ENCODE results near the gene PPP1R3F.
A peak's percentile ranks its signal among the peaks of the same experiment; 100 is the strongest.
"Not testable (repeated sequence)": the region's sequence is repeated elsewhere in the genome, so short reads cannot be mapped to it uniquely, and the experiment has no call there.

PPP1R3F gene

DNA sequence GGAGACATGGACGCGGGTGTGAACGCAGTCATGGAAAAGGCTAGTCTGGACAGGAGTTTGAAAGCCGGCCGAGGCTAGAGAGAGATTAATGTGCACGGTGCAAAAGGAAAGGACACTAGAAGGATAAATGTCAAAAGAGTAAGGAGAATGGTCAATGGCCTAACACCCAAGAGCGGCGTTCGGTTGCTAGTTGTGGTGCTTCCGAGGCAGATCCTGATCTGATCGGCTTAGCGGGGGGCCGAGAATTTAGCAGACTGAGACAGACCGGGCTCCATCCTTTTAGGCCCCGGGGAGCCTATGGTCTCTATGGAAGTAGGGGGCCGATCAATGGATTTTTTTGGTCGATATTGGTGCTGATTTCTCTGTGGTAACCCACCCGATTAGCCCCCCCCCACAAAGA is 40.8 kb downstream of the PPP1R3F start:
- DNase-seq (ENCODE audit: low read depth), result no peak
- TF ChIP-seq, protein P1, sequence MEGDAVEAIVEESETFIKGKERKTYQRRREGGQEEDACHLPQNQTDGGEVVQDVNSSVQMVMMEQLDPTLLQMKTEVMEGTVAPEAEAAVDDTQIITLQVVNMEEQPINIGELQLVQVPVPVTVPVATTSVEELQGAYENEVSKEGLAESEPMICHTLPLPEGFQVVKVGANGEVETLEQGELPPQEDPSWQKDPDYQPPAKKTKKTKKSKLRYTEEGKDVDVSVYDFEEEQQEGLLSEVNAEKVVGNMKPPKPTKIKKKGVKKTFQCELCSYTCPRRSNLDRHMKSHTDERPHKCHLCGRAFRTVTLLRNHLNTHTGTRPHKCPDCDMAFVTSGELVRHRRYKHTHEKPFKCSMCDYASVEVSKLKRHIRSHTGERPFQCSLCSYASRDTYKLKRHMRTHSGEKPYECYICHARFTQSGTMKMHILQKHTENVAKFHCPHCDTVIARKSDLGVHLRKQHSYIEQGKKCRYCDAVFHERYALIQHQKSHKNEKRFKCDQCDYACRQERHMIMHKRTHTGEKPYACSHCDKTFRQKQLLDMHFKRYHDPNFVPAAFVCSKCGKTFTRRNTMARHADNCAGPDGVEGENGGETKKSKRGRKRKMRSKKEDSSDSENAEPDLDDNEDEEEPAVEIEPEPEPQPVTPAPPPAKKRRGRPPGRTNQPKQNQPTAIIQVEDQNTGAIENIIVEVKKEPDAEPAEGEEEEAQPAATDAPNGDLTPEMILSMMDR (conservative IDR thresholded peaks at IDR 0.05; ENCODE audit: low read depth, low read length), result no peak
- H3K4me3 ChIP-seq (ENCODE audit: low read length), result peak overlapping the region; percentile 19

DNA sequence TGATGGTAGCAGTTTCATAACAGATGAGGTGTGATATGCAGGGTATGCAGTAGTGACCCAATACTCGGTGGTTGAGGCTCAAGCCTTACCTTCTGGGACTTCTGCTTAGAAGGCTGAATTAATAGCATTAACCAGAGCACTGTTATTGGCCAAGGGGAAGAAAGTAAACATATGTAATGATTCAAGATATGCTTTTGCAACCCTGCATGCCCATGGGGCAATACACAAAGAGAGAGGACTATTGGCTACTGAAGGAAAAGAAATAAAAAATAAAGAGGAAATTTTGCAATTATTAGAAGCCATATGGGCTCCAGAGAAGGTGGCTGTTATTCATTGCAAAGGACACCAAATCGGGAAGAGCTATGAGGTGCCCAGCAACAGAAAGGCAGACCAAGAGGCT is 42.6 kb downstream of the PPP1R3F start:
- H3K4me3 ChIP-seq (ENCODE audit: low read length), result no peak overlapping the region
- TF ChIP-seq, protein P1 (conservative IDR thresholded peaks at IDR 0.05; ENCODE audit: low read depth, low read length), result no peak
- no peak for DNase-seq (ENCODE audit: low read depth)

DNA sequence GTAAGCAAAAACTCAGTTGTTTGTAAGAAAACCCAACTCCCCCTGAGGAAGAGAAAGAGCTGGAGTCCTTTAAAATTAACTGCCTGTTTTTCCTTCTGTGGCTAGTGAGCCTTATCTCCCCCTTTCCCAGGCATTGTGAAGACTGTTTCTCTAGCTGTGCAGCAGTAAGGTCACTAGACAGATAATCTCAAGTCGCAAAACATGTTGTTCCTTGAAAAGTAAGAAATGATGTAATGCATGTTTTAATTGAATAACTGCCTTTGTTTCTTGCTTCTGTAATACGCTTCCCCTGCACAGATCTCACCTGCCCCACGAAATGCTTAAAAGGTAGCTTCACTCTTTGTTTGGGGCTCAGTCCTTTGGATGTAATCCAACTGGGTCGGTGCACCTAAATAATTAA is 46.5 kb downstream of the PPP1R3F start:
- H3K4me3 ChIP-seq (ENCODE audit: low read length), result no peak overlapping the region
- TF ChIP-seq, protein P1 (conservative IDR thresholded peaks at IDR 0.05; ENCODE audit: low read depth, low read length), result no peak
- no peak for DNase-seq (ENCODE audit: low read depth)

DNA sequence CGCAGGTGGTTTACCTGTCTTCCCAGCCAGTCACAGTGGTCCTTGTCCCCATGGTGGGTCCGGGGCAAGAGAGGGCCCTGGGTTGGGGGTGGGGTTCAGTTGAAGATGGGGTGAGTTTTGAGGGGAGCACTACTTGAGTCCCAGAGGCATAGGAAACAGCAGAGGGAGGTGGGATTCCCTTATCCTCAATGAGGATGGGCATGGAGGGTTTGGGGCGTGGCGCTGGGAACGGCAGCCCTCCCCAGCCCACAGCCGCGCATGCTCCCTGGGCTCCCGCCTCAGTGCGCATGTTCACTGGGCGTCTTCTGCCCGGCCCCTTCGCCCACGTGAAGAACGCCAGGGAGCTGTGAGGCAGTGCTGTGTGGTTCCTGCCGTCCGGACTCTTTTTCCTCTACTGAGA is 52.1 kb downstream of the PPP1R3F start, which contains the start of gene GAGE12J:
GAGE12J (plus strand) TSS at position 301 of the 400 bp plus-strand sequence. CDS start 1,157 bp downstream, outside the sequence.
- not testable (repeated sequence) for DNase-seq (ENCODE audit: low read depth); H3K4me3 ChIP-seq (ENCODE audit: low read length)

DNA sequence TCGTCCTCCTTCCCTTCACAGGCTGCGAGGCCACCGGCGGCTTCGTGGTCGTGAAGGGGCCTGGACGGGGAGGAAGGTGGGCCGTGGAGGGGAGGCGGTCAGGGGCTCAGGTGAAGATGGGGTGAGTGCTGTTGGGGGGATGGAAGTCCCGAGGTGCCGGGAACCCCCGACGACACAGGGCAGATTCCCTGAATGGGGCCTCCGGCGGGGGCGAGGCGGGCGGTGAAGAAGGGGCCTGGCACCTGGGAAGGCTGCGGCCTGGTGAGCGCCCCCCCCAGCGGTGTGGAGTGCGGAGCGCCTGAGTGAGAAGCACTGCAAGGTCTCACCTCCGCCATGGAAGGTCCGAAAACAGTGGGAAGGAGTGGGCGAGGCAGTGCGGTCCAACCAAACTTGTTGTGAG is 52.7 kb downstream of the PPP1R3F start:
- not testable (repeated sequence) for H3K4me3 ChIP-seq (ENCODE audit: low read length); DNase-seq (ENCODE audit: low read depth)

DNA sequence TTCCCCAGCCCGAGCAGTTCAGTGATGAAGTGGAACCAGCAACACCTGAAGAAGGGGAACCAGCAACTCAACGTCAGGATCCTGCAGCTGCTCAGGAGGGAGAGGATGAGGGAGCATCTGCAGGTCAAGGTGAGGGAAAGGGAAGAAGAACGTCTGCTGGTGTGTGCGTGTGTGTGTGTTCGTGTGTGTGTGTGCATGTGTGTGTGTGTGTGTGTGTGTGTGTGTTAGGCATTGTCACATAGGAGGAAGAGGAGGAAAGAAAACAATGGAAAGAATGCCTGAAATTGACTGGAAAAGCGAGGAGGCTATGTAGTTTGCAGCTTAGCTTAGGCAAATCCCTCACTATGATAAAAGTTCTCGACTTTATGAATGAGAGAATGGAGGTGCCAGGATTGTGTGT is 54.1 kb downstream of the PPP1R3F start:
- not testable (repeated sequence) for H3K4me3 ChIP-seq (ENCODE audit: low read length); DNase-seq (ENCODE audit: low read depth)

DNA sequence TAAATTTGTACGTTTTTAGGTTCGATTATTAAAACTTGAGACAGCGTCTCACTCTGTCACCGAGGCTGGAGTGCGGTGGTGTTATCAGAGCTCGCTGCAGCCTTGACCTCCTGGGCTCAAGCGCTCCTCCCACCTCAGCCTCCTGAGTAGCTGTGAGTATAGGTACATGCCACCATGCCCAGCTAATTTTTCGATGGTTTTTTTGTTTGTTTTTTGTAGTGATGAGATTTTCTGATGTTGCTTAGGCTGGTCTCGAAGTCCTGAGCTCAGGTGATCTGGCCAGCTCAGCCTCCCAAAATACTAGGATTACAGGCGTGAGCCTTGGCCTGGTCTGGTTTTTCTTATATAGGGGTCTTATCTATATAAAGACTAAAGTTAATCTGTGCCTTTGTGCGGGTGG is 60.8 kb downstream of the PPP1R3F start:
- DNase-seq (ENCODE audit: low read depth); H3K4me3 ChIP-seq (ENCODE audit: low read length): not testable (repeated sequence)

DNA sequence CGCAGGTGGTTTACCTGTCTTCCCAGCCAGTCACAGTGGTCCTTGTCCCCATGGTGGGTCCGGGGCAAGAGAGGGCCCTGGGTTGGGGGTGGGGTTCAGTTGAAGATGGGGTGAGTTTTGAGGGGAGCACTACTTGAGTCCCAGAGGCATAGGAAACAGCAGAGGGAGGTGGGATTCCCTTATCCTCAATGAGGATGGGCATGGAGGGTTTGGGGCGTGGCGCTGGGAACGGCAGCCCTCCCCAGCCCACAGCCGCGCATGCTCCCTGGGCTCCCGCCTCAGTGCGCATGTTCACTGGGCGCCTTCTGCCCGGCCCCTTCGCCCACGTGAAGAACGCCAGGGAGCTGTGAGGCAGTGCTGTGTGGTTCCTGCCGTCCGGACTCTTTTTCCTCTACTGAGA is 61.7 kb downstream of the PPP1R3F start, which contains the start of gene GAGE13:
GAGE13 (plus strand) TSS at position 301 of the 400 bp plus-strand sequence. CDS start 1,156 bp downstream, outside the sequence.
- not testable (repeated sequence) for DNase-seq (ENCODE audit: low read depth); H3K4me3 ChIP-seq (ENCODE audit: low read length)

DNA sequence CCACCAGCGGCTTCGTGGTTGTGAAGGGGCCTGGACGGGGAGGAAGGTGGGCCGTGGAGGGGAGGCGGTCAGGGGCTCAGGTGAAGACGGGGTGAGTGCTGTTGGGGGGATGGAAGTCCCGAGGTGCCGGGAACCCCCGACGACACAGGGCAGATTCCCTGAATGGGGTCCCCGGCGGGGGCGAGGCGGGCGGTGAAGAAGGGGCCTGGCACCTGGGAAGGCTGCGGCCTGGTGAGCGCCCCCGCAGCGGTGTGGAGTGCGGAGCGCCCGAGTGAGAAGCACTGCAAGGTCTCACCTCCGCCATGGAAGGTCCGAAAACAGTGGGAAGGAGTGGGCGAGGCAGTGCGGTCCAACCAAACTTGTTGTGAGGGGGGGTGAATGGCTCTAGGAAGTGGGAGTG is 62.2 kb downstream of the PPP1R3F start:
- not testable (repeated sequence) for DNase-seq (ENCODE audit: low read depth); H3K4me3 ChIP-seq (ENCODE audit: low read length)

Data from retinal pigment epithelial cell (primary cell).